Measurements from ENCODE around the gene IDH1. TPM values are rescaled to one million over a fixed set of nuclear protein-coding genes. Genes with fewer than 3 reads are reported as not detected.

IDH1 gene
- total and polyA plus RNA-seq, 2 of the 4 experiments (the other 2 are of a cell fraction), result 53.5 to 77.1 TPM

DNA sequence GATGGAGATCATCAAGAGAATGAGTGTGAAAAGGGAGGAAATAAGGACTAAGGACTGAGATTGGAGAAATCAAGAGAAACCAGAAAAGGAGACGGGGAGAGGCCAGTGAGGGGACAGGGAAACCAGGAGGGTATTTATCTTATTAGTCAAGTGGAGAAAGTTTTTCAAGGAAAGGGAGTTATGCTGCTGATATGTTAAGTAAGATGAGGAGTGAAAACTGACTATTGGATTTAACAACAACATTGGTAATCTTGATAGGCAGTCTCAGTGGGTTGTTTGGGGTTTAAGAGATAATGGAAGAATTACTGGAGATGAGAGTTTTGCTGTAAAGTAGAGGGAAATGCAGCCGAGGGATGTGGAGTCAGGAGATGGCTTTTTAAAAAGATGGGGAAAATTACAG, 41.7 kb upstream of the IDH1 start:
- Histone ChIP-seq H3K9me1 (ENCODE audit: insufficient read depth, low read length) (no peaks in the 10 kb centered on the region), H3K14ac (replicated peaks; ENCODE audit: low read depth, low read length) (no peak overlapping the region), H2AFZ (replicated peaks; ENCODE audit: low read length, poor library complexity) (no peak overlapping the region), H3K9ac (ENCODE audit: low read depth, low read length) (no peak overlapping the region), H3K27ac (ENCODE audit: insufficient read depth, low read length) (no peak overlapping the region), H2BK5ac (ENCODE audit: low read depth, low read length, poor library complexity, severe bottlenecking) (no peak overlapping the region), H2AK9ac (replicated peaks; ENCODE audit: low read depth, low read length, poor library complexity) (no peak overlapping the region), H3K36me3 (ENCODE audit: control insufficient read depth, insufficient read depth, low read length) (peaks cover 15% of the 10 kb centered on the region), H3K18ac (ENCODE audit: low read depth, low read length) (no peak overlapping the region), H3K4me1 (ENCODE audit: control insufficient read depth, insufficient read depth, low read length) (no peaks in the 10 kb centered on the region; the same call in 1 of the 2 replicates), H2BK20ac (ENCODE audit: low read depth, low read length) (no peak overlapping the region), H4K5ac (ENCODE audit: low read depth, low read length) (no peak overlapping the region), H2BK15ac (ENCODE audit: low read depth, low read length) (no peak overlapping the region), H4K91ac (ENCODE audit: insufficient read depth, low read depth, low read length) (no peak overlapping the region), H4K20me1 (ENCODE audit: insufficient read depth, low read length) (no peaks in the 10 kb centered on the region), H3K9me3 (ENCODE audit: control insufficient read depth, insufficient read depth, low read length) (no peaks in the 10 kb centered on the region), H3K79me1 (ENCODE audit: low read depth in 1 of 2, low read length in 2 of 2) (peaks cover 15 to 23% of the 10 kb centered on the region in 2 experiments), H2BK120ac (ENCODE audit: low read depth, low read length) (no peak overlapping the region), H3K56ac (ENCODE audit: extremely low read depth, insufficient read depth, low read length) (no peak overlapping the region), H3K4me2 (ENCODE audit: low read depth, low read length) (no peak overlapping the region), H4K8ac (ENCODE audit: low read depth in 2 of 2, low read length in 2 of 2) (no peak overlapping the region), H3K4ac (ENCODE audit: low read depth, low read length) (no peak overlapping the region), H3K23ac (ENCODE audit: low read depth, low read length) (no peak overlapping the region), H3K4me3 (ENCODE audit: insufficient read depth, low read depth, low read length) (no peak overlapping the region), H2AK5ac (ENCODE audit: low read depth, low read length) (no peak overlapping the region), H3K27me3 (ENCODE audit: control insufficient read depth, insufficient read depth, low read length) (no peaks in the 10 kb centered on the region)
- DNase-seq (no peak), ATAC-seq (ENCODE audit: low read depth) (no peak)
- 95% methylated on average over 2 of the region's 2 CpGs; no CpG with 5 or more reads in 1 of the 2 experiments for WGBS, 2 experiments (ENCODE audit: extremely low coverage in 2 of 2, insufficient read length in 1 of 2)
- BruUV-seq (replicated peaks), result no TSS peak
- intact Hi-C loops (cut with micrococcal nuclease), result no loop called here
- CTCF ChIA-PET, result no interaction called here
- in situ Hi-C loops (cut with MboI; ENCODE audit: low sequenced_read_pairs), result no loop called here
- TF ChIP-seq SMC3 (IDR thresholded peaks at IDR 0.05; ENCODE audit: low read depth, low read length), result no peak
- TF ChIP-seq, protein P1, sequence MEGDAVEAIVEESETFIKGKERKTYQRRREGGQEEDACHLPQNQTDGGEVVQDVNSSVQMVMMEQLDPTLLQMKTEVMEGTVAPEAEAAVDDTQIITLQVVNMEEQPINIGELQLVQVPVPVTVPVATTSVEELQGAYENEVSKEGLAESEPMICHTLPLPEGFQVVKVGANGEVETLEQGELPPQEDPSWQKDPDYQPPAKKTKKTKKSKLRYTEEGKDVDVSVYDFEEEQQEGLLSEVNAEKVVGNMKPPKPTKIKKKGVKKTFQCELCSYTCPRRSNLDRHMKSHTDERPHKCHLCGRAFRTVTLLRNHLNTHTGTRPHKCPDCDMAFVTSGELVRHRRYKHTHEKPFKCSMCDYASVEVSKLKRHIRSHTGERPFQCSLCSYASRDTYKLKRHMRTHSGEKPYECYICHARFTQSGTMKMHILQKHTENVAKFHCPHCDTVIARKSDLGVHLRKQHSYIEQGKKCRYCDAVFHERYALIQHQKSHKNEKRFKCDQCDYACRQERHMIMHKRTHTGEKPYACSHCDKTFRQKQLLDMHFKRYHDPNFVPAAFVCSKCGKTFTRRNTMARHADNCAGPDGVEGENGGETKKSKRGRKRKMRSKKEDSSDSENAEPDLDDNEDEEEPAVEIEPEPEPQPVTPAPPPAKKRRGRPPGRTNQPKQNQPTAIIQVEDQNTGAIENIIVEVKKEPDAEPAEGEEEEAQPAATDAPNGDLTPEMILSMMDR (conservative IDR thresholded peaks at IDR 0.05; ENCODE audit: low read depth, low read length), result no peak
- TF ChIP-seq BHLHE40 (IDR thresholded peaks at IDR 0.05; ENCODE audit: low read depth, low read length), result no peak
- no peak for TF ChIP-seq CHD1 (IDR thresholded peaks at IDR 0.05; ENCODE audit: low read depth, low read length)
- TF ChIP-seq, protein P2, sequence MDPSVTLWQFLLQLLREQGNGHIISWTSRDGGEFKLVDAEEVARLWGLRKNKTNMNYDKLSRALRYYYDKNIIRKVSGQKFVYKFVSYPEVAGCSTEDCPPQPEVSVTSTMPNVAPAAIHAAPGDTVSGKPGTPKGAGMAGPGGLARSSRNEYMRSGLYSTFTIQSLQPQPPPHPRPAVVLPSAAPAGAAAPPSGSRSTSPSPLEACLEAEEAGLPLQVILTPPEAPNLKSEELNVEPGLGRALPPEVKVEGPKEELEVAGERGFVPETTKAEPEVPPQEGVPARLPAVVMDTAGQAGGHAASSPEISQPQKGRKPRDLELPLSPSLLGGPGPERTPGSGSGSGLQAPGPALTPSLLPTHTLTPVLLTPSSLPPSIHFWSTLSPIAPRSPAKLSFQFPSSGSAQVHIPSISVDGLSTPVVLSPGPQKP (IDR thresholded peaks at IDR 0.05; ENCODE audit: borderline replicate concordance, low read depth, low read length), result no peak
- no peak for TF ChIP-seq MAZ (IDR thresholded peaks at IDR 0.05; ENCODE audit: borderline replicate concordance, low read depth, low read length)
- no peak for TF ChIP-seq CEBPB (IDR thresholded peaks at IDR 0.05; ENCODE audit: low read depth, low read length)
- no peak for TF ChIP-seq RFX5 (IDR thresholded peaks at IDR 0.05; ENCODE audit: low read depth, low read length)
- no peak for TF ChIP-seq NFE2L2 (IDR thresholded peaks at IDR 0.05; ENCODE audit: low read depth, low read length)
- TF ChIP-seq RCOR1 (IDR thresholded peaks at IDR 0.05; ENCODE audit: insufficient replicate concordance, low read length), result no peak
- no peak for TF ChIP-seq MAFK (IDR thresholded peaks at IDR 0.05; ENCODE audit: low read depth, low read length)
- TF ChIP-seq, protein P3, sequence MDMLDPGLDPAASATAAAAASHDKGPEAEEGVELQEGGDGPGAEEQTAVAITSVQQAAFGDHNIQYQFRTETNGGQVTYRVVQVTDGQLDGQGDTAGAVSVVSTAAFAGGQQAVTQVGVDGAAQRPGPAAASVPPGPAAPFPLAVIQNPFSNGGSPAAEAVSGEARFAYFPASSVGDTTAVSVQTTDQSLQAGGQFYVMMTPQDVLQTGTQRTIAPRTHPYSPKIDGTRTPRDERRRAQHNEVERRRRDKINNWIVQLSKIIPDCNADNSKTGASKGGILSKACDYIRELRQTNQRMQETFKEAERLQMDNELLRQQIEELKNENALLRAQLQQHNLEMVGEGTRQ (IDR thresholded peaks at IDR 0.05; ENCODE audit: low read depth, low read length), result no peak
- TF ChIP-seq RAD21 (IDR thresholded peaks at IDR 0.05; ENCODE audit: low read length), result no peak
- no peak for TF ChIP-seq FOS (IDR thresholded peaks at IDR 0.05; ENCODE audit: low read depth, low read length)
- no peak for TF ChIP-seq MXI1 (IDR thresholded peaks at IDR 0.05; ENCODE audit: borderline replicate concordance, low read depth, low read length)
- TF ChIP-seq POLR2A (IDR thresholded peaks at IDR 0.05; ENCODE audit: low read depth, low read length), result no peak
- POLR2A ChIA-PET (ENCODE audit: unreplicated experiment), result no interaction called here
- dilution Hi-C loops (cut with HindIII; ENCODE audit: low sequenced_read_pairs, unreplicated experiment), result no loop called here

Measured in IMR-90 (cell line).